Activated CD8-positive, alpha-beta memory T cell treated with anti-CD3 and anti-CD28 coated beads for 48 hours (primary cell): ENCODE results near the gene VPS35L.
"Not testable (repeated sequence)": the region's sequence is repeated elsewhere in the genome, so short reads cannot be mapped to it uniquely, and the experiment has no call there.

Experiments used
- DNase-seq, 3 experiments: peaks; one replicate each; pipeline ENCODE4 v3.0.0-alpha.2; 2020; ENCODE audit warnings: low read depth in 2 of 3, low spot score in 2 of 3

The VPS35L gene

GRCh38 chr16:19709381-19710136, 154.1 kb downstream of the VPS35L start:
- no peak for DNase-seq

- no peak for DNase-seq
Observed at GRCh38 chr16:19710191-19710908, 154.8 kb downstream of the VPS35L start.

GRCh38 chr16:19710991-19711545, 155.6 kb downstream of the VPS35L start:
- no peak for DNase-seq

- DNase-seq: no peak
Observed at GRCh38 chr16:19711643-19712042, 156.1 kb downstream of the VPS35L start.

- DNase-seq: no peak
Observed at GRCh38 chr16:19712418-19713058, 157.0 kb downstream of the VPS35L start.

- DNase-seq: no peak
Observed at GRCh38 chr16:19713697-19714096, 158.2 kb downstream of the VPS35L start.

GRCh38 chr16:19715566-19715965, 160.1 kb downstream of the VPS35L start:
- no peak for DNase-seq

- no peak for DNase-seq
Observed at GRCh38 chr16:19716183-19716582, 160.7 kb downstream of the VPS35L start.

- not testable (repeated sequence) for DNase-seq
Observed at GRCh38 chr16:19716728-19717127, 161.2 kb downstream of the VPS35L start.

- no peak for DNase-seq
Observed at GRCh38 chr16:19717314-19717713, 161.8 kb downstream of the VPS35L start.

GRCh38 chr16:19717741-19718623, 162.5 kb downstream of the VPS35L start, which contains the start of the genes IQCK and KNOP1:
Gene IQCK, plus strand, starts transcription at chr16:19718271. Its CDS starts 36 bp downstream, at chr16:19718307.
Gene KNOP1, minus strand, starts transcription at chr16:19718227. Its CDS starts 3,192 bp downstream, at chr16:19715035.
- peak; percentile 68 to 83 (median 78) for DNase-seq

GRCh38 chr16:19718624-19718965, 163.1 kb downstream of the VPS35L start:
- no peak for DNase-seq

- DNase-seq: no peak
Observed at GRCh38 chr16:19722269-19722952, 166.9 kb downstream of the VPS35L start.

GRCh38 chr16:19722981-19723380, 167.5 kb downstream of the VPS35L start:
- no peak for DNase-seq

GRCh38 chr16:19728636-19728965, 173.1 kb downstream of the VPS35L start:
- DNase-seq: no peak

- DNase-seq: no peak
Observed at GRCh38 chr16:19733551-19733950, 178.0 kb downstream of the VPS35L start.

GRCh38 chr16:19735074-19735867, 179.8 kb downstream of the VPS35L start:
- DNase-seq: no peak

GRCh38 chr16:19737306-19738038, 182.0 kb downstream of the VPS35L start:
- DNase-seq: no peak

- no peak for DNase-seq
Observed at GRCh38 chr16:19741354-19741753, 185.9 kb downstream of the VPS35L start.
